D341Med (cell line): ENCODE measurements around the gene PRKD1.
"Not testable (repeated sequence)": the region's sequence is repeated elsewhere in the genome, so short reads cannot be mapped to it uniquely, and the experiment has no call there.

Experiments
- DNase-seq: peaks from one replicate; pipeline ENCODE4 v3.0.0; 2012; ENCODE audit warnings: low spot score

The PRKD1 gene

GRCh38 chr14:29900609-29901350 is 26.9 kb downstream of the PRKD1 start:
- DNase-seq = no peak

GRCh38 chr14:29898470-29898869 is 29.2 kb downstream of the PRKD1 start:
- DNase-seq = no peak

- no peak for DNase-seq
Observed at GRCh38 chr14:29897181-29897580, 30.5 kb downstream of the PRKD1 start.

- no peak for DNase-seq
Observed at GRCh38 chr14:29896354-29896821, 31.3 kb downstream of the PRKD1 start.

- DNase-seq = no peak
Observed at GRCh38 chr14:29895591-29896083, 32.0 kb downstream of the PRKD1 start.

GRCh38 chr14:29893989-29894388 is 33.7 kb downstream of the PRKD1 start:
- no peak for DNase-seq

GRCh38 chr14:29892327-29892726 is 35.3 kb downstream of the PRKD1 start:
- DNase-seq = no peak

GRCh38 chr14:29885988-29886387 is 41.7 kb downstream of the PRKD1 start:
- DNase-seq = no peak

- DNase-seq = no peak
Observed at GRCh38 chr14:29868000-29868399, 59.6 kb downstream of the PRKD1 start.

GRCh38 chr14:29865299-29865698 is 62.3 kb downstream of the PRKD1 start:
- DNase-seq = no peak

GRCh38 chr14:29861996-29862395 is 65.7 kb downstream of the PRKD1 start:
- DNase-seq = no peak

- DNase-seq = no peak
Observed at GRCh38 chr14:29858299-29858698, 69.3 kb downstream of the PRKD1 start.

- no peak for DNase-seq
Observed at GRCh38 chr14:29857551-29857950, 70.1 kb downstream of the PRKD1 start.

GRCh38 chr14:29856516-29856915 is 71.1 kb downstream of the PRKD1 start:
- no peak for DNase-seq

- not testable (repeated sequence) for DNase-seq
Observed at GRCh38 chr14:29853691-29854090, 74.0 kb downstream of the PRKD1 start.

- no peak for DNase-seq
Observed at GRCh38 chr14:29853272-29853671, 74.4 kb downstream of the PRKD1 start.

- no peak for DNase-seq
Observed at GRCh38 chr14:29851397-29851796, 76.2 kb downstream of the PRKD1 start.

- no peak for DNase-seq
Observed at GRCh38 chr14:29847056-29847380, 80.6 kb downstream of the PRKD1 start.

GRCh38 chr14:29846339-29847055 is 81.2 kb downstream of the PRKD1 start:
- no peak for DNase-seq

GRCh38 chr14:29843981-29844380 is 83.7 kb downstream of the PRKD1 start:
- DNase-seq = no peak

- no peak for DNase-seq
Observed at GRCh38 chr14:29842228-29842627, 85.4 kb downstream of the PRKD1 start.

GRCh38 chr14:29840369-29840892 is 87.2 kb downstream of the PRKD1 start:
- not testable (repeated sequence) for DNase-seq

GRCh38 chr14:29839691-29840090 is 88.0 kb downstream of the PRKD1 start:
- not testable (repeated sequence) for DNase-seq
